ENCODE measurements around the gene MTCH1.

Gene MTCH1

GRCh38 chr6:36964349-36964748 is 21.6 kb downstream of the MTCH1 start:
- TF ChIP-seq CTCF (IDR thresholded peaks at IDR 0.05; ENCODE audit: low read depth, low read length, missing control alignments) = no peak
- DNase-seq (ENCODE audit: extremely low read depth, low read depth) = no peak
- no peak overlapping the region for H3K4me3 ChIP-seq (replicated peaks; ENCODE audit: low read depth, low read length)

- no peak overlapping the region for H3K4me3 ChIP-seq (replicated peaks; ENCODE audit: low read depth, low read length)
- DNase-seq (ENCODE audit: extremely low read depth, low read depth) = no peak
- TF ChIP-seq CTCF (IDR thresholded peaks at IDR 0.05; ENCODE audit: low read depth, low read length, missing control alignments) = no peak
Observed at GRCh38 chr6:36963451-36964290, 22.3 kb downstream of the MTCH1 start.

GRCh38 chr6:36962874-36963273 is 23.1 kb downstream of the MTCH1 start:
- DNase-seq (ENCODE audit: extremely low read depth, low read depth) = peak; percentile 29
- no peak for TF ChIP-seq CTCF (IDR thresholded peaks at IDR 0.05; ENCODE audit: low read depth, low read length, missing control alignments)
- no peak overlapping the region for H3K4me3 ChIP-seq (replicated peaks; ENCODE audit: low read depth, low read length)

- no peak for TF ChIP-seq CTCF (IDR thresholded peaks at IDR 0.05; ENCODE audit: low read depth, low read length, missing control alignments)
- H3K4me3 ChIP-seq (replicated peaks; ENCODE audit: low read depth, low read length) = no peak overlapping the region
- DNase-seq (ENCODE audit: extremely low read depth, low read depth) = no peak
Observed at GRCh38 chr6:36961441-36962435, 24.3 kb downstream of the MTCH1 start.

GRCh38 chr6:36959555-36960250 is 26.3 kb downstream of the MTCH1 start:
- DNase-seq (ENCODE audit: extremely low read depth, low read depth) = no peak
- no peak overlapping the region for H3K4me3 ChIP-seq (replicated peaks; ENCODE audit: low read depth, low read length)
- TF ChIP-seq CTCF (IDR thresholded peaks at IDR 0.05; ENCODE audit: low read depth, low read length, missing control alignments) = no peak

- no peak for DNase-seq (ENCODE audit: extremely low read depth, low read depth)
- no peak for TF ChIP-seq CTCF (IDR thresholded peaks at IDR 0.05; ENCODE audit: low read depth, low read length, missing control alignments)
- H3K4me3 ChIP-seq (replicated peaks; ENCODE audit: low read depth, low read length) = no peak overlapping the region
Observed at GRCh38 chr6:36958775-36959554, 27.0 kb downstream of the MTCH1 start.

All from HFF-Myc (cell line).